Cortex of kidney (tissue), 1 donor: Measurements from ENCODE around the gene LYPD4.
"Not testable (repeated sequence)": the region's sequence is repeated elsewhere in the genome, so short reads cannot be mapped to it uniquely, and the experiment has no call there.

Experiments used
- DNase-seq: peaks from one replicate; lab custom pipeline; 2025; lab: John Stamatoyannopoulos, UW

Gene LYPD4

GRCh38 chr19:41799444-41800000 lies 45.0 kb downstream of the LYPD4 start:
- no peak for DNase-seq

GRCh38 chr19:41796901-41797300 lies 47.6 kb downstream of the LYPD4 start:
- no peak for DNase-seq

GRCh38 chr19:41796362-41796761 lies 48.1 kb downstream of the LYPD4 start, which contains the start of gene CEACAM3:
Gene CEACAM3, plus strand, starts transcription at chr19:41796587. Its CDS starts 91 bp downstream, at chr19:41796678.
- DNase-seq, result no peak

- no peak for DNase-seq
Observed at GRCh38 chr19:41795031-41795461, 49.4 kb downstream of the LYPD4 start.

DNA sequence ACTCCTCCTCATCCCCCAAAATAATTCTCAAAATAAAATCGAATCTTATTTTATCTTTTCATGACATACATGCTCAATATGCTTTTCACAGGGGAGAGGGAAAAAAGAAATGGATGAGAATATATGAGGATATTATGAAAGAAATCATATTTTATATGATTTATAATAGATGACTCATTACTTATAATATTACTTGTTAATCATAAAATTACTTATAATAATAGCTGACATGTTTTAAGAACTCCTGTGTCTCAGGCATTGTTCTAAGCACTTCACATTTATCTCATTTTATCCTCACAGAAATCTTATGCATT lies 51.1 kb downstream of the LYPD4 start:
- no peak for DNase-seq

DNA sequence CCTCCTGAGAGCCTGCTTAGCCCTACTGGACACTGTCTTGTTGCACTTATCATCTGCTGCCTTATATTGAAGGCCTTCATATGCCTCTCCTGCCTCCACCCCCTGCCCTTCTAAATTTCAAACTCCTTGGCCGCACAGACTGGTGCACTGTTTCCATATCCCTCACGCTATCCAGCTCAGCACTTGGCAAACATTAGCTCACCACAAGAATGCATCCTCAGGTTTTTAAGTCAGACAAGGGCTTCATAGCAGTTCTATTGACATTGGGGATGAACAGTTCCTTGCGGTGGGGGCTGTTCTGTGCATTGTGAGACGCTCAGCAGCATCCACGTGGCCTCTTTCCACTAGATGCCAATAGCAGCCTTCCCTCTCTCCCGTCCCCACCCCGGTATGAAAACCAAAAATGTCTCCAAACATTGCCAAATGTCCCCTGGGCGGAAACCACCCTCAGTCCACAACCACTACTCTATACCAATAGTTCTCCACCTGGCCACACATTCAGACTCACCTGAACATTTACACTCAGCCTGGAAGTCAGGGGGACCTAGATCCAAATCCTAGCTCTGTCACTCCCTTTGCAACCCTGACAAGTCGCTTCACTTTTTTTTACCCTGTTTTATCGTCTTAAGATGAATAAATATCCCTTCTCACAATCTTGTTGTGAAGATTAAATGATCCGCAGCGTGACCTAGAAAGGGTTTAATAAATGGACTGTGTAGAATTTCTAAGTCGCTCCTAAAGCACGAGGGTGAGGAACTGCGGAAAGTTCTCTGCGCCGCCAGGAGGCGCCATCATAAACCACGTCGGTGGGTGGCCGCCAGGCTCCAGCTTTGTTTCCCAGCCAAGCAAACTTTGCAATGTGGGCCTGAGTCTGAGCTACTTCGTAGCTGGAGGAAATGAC lies 51.7 kb downstream of the LYPD4 start:
- no peak for DNase-seq

DNA sequence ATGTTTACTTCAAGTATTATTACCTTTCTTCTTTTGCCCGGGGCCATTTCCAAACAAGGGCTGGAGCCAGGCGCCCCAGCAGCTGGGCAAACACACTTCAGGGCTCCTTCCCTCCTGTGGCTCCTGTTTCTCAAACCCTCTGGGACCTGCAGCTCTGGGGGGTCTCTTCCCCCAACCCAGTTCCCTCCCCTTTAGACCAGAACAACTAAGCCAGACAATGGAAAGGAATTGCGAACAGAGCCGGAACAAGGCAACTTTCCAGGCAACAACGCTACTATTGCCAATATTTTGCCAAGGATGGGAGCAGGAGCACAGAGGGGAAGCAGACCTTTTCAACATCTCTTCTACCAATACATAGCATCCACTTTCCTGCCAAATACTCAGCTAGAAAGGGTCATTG lies 55.4 kb downstream of the LYPD4 start:
- not testable (repeated sequence) for DNase-seq

GRCh38 chr19:41788518-41788917 lies 56.0 kb downstream of the LYPD4 start:
- DNase-seq, result not testable (repeated sequence)
